GM03348 (cell line): Measurements from ENCODE around the gene CX3CR1.
"Not testable (repeated sequence)": the region's sequence is repeated elsewhere in the genome, so short reads cannot be mapped to it uniquely, and the experiment has no call there.

Experiments used
- DNase-seq: peaks from one replicate; pipeline ENCODE4 v3.0.0; 2012; ENCODE audit warnings: low spot score

Gene CX3CR1, protein sequence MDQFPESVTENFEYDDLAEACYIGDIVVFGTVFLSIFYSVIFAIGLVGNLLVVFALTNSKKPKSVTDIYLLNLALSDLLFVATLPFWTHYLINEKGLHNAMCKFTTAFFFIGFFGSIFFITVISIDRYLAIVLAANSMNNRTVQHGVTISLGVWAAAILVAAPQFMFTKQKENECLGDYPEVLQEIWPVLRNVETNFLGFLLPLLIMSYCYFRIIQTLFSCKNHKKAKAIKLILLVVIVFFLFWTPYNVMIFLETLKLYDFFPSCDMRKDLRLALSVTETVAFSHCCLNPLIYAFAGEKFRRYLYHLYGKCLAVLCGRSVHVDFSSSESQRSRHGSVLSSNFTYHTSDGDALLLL

GRCh38 chr3:39279745-39280517, at the start of gene CX3CR1:
TSS of gene CX3CR1 (minus strand) at chr3:39280036. CDS start at chr3:39266509, 13,527 bp downstream.
- no peak for DNase-seq

DNA sequence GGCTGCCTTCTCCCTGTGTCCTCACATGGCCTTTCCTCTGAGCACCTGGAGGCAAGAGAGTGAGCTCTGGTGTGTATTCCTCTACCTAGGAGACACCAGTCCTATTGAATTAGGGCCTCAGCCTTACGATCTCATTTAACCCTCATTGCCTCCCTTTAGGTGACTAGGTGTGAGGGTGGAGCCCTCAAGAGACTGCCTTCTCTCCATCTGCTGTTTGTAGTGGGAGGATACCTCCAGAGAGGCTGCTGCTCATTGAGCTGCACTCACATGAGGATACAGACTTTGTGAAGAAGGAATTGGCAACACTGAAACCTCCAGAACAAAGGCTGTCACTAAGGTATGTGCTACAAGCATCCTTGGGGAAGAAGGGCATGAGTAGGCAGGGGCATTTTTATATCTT, 49.7 kb upstream of the CX3CR1 start, which contains the start of gene CCR8:
Gene CCR8, plus strand, starts transcription at position 217 of the 400 bp plus-strand sequence. CDS start 2,623 bp downstream, outside the sequence.
- DNase-seq, result no peak

- no peak for DNase-seq
Observed at GRCh38 chr3:39327746-39328349, 48.0 kb upstream of the CX3CR1 start.

DNA sequence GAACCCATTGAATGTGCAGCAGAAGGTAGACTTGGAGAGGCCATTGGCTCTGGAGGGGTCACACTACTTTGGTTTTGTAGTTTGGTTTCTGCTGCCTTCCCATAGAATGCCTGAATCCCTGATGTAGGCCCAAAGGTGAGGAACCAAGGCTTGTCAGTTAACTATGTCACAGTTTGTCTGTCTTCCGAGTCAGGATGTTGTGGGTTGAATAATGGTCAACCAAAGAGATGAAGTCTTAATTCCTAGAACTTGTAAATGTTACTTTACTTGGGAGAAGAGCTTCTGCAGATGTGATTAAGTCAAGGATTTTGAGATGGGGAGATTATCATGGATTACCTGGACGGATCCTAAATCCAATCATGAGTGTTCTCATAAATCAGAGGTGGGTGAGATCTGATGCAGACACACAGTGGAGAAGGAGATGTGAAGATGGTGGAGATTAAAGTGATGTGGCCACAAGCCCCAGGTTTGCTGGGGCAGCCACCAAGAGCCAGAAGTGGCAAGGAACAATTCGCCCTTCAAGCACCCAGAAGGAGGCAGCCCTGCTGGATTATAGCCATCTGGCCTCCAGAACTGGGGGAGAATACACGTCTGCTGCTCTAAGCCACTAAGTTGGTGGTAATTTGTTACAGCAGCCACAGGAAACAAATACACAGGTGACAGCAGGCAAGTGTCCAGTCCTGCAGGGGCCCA, 47.4 kb upstream of the CX3CR1 start:
- no peak for DNase-seq

DNA sequence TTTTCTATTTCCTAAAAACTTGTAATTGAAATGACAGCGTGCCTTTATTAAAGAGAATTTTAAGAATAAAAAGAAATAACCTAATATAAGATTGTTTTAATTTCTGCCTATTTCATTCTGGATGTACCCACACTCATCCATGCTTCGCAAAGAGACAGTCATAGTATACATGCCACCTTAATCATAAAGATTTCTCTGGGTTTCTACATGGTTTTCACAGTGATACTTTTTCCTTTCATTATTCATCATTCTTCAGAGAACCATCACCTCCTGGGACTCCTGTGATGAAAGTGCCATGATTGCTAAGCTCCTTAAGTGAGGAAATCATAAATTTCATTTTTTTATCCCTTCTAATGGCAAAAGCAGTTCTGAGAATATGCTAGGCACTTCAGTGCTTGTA, 45.4 kb upstream of the CX3CR1 start:
- DNase-seq, result no peak

DNA sequence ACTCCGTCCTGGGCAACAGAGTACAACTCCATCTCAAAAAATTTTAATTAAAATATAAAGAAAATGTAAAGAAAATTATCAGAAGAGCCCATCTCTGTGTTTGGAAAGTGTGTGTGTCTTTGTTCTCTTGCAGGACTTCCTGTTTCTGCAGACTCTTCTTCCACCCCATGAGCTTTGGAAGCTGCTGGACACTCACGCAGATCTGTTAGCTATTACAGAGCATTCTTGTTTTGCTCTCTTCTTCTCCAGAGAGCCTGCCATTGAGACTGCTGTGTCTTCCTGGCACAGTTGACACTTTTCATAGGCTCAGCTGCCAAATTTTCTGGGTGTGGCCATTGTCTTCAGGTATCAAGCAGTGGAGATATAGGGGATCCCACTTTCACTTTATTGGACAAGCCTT, 43.7 kb upstream of the CX3CR1 start:
- DNase-seq, result no peak

DNA sequence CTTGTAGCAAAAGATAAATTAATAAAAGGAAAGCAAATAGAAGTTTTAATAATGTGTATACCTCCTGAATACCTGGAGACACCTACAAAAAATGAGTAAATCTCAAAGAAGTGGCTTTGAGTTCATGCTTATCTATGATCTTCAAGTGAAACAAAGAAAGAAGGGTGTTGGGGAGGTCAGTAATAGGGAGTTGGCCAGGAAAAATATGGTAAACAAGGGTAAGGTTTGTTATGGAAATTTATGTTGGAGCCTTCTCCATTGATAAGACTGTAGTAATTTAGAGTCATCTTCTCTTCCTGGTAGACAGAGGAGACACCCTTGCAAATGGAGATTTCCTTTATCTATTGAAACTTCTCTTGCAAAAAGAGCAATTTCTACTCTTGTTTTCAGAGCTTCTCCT, 43.1 kb upstream of the CX3CR1 start:
- no peak for DNase-seq

DNA sequence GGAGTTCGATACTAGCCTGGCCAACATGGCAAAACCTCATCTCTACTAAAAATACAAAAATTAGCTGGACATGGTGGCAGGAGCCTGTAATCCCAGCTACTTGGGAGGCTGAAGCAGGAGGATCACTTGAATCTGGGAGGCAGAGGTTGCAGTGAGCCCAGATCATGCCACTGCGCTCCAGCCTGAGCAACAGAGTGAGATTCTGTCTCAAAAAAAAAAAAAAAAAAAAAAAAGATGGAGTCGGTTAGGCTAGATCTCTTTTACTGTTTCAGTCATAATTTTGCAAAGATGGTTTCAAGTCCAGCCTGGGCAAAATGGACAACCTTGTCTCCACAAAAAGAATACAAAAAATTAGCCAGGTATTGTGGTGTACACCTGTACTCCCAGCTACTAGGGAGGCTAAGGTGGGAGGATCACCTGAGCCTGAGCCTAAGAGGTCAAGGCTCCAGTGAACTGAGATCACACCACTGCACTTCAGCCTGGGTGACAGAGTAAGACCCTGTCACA, 42.4 kb upstream of the CX3CR1 start:
- not testable (repeated sequence) for DNase-seq

DNA sequence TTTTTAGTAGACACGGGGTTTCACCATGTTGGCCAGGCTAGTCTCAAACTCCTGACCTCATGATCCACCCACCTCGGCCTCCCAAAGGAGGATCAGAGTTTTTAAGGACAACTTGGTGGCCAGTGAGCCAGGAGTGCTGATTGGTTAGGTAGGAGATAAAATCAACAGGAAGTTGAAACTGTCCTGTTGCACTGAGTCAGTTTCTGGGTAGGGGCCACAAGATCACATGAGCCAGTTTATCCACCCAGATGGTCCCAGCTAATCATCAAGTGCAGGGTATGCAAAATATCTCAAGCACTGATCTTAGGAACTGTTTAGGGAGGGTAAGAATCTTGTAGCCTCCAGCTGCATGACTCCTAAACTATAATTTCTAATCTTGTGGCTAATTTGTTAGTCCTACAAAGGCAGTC, 41.7 kb upstream of the CX3CR1 start:
- not testable (repeated sequence) for DNase-seq

GRCh38 chr3:39319249-39319648, 39.4 kb upstream of the CX3CR1 start:
- no peak for DNase-seq

DNA sequence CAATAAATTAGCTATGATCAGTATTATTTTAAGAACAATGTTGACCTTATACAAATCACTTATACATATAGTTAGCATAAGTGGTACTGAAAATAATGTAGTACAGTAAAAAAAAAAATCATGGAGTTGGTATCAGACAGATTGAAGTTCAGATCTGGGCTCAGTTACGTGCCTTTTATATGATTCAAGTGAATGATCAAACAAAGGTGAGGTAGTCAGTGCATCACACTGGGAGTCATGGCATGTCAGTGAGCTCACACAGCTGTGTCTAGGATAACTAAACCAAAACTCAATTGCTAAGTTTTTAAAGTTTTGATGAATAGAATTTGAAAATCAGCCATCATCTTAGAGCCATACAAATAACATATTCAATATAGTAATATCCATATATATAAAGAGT, 38.5 kb upstream of the CX3CR1 start:
- DNase-seq, result no peak

- DNase-seq, result no peak
Observed at GRCh38 chr3:39317571-39318169, 37.8 kb upstream of the CX3CR1 start.

GRCh38 chr3:39315420-39315819, 35.6 kb upstream of the CX3CR1 start:
- DNase-seq, result no peak

- DNase-seq, result no peak
Observed at GRCh38 chr3:39313289-39313688, 33.5 kb upstream of the CX3CR1 start.

- no peak for DNase-seq
Observed at GRCh38 chr3:39302178-39302577, 22.3 kb upstream of the CX3CR1 start.

- no peak for DNase-seq
Observed at GRCh38 chr3:39299279-39299678, 19.4 kb upstream of the CX3CR1 start.

DNA sequence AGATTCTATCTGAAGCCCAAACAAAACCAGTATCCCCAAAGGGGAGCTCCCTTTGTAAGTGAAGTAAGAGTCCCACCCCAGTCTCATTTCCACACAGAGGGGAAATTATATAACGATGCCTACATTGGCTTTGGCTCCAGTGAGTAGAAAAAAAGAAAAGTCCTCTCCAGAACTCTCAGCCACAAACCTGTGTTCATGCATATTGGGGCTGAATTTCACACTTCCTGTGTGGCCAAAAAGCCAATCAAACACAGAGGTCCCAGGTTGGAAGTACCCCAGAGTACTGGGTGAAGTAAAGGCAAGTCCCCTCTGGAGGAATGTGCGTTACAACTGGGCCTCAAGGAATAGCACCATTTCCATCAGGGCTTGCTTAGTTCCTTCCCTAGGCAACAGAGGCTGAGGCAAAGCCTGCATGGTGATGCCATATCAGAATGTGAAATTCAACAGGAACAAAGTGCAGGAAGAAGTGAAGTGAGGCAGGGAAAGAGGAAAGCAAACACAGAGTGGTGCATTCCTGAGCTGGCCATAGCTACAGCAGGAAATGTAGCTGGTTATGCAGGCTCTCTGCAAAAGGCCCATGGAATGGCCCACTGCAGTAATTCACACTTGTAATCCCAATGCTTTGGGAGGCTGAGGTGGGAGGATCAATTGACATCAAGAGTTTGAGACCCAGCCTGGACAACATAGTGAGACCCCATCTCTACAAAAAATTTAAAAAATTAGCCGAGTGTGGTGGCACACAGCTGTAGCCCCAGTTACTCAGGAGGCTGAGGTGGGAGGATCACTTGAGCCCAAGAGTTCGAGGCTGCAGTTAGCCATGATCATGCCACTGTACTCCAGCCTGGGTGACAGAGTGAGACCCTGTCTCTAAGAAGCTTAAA, 16.6 kb upstream of the CX3CR1 start:
- no peak for DNase-seq

- DNase-seq, result no peak
Observed at GRCh38 chr3:39295184-39295775, 15.4 kb upstream of the CX3CR1 start.

- no peak for DNase-seq
Observed at GRCh38 chr3:39294446-39295183, 14.8 kb upstream of the CX3CR1 start.
